ENCODE results near the gene SUSD3.

Gene SUSD3

DNA sequence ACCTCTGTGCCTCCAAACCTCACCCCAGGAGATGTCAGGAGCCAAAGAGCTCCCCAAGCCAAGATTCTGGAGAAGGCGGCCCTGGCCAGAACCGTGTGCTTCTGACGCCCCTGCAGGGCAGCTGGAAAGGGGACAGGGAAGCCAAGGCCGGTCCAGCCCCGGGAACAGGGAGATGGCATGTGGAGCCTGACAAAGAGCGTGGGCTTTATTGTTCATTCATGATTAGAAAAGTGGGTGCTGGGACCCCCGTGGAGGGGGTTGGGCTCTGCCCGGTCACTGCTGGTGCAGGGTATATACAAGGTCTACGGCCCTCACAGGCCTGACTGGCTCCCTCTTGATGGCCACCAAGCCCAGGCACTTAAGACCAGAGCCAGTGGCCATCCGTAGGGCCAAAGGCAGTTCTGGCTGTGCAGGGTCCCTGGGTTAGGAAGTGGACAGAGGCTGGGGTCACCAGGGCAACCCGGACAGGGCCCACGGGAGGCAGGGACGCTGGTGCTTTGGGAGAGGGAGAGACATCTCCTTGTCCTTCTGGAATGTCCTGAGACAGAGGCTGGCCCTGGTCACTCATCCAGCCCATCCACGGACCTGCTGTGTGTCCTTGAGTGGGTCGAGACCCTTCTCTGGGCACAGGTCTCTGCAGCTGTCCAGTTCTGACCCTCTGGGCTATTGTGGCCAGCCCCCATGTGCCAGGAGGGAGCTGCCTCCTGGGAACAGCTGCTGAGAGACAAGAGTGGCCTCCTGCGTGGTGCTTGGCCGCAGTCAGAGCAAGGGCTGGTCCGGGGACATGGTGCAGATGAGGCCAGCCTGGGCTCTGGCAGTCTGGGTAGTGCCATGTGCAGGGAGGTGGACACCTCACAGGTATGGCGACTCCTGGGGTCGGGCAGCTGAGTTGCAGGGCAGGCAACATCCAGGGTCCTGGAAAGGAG is 63.1 kb downstream of the SUSD3 start:
- DNase-seq (ENCODE audit: low read depth in 1 of 2, low spot score in 1 of 2) = no peak

DNA sequence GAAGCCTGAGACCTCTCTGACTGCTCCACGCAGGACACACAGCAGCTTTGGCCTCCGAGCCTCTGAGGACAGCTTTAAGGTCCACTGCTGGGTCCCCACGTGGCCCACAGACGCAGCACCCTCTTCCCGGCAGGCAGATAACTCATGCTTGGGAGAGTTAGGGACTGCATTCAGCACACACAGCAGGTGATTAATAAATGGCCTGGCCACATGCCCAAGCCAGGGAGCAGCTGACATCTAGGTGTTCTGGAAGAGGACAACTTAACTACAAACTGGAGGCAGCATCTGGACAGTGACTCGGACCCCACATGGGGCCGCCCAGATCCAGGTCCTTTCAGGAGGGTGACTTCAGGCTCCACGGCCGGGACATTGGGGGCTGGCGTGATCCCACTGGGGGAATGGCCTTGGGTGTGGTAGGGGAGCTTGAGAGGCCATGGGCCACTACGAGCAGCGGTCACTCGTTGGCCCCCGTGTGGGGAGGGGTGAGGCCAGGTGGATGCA is 64.3 kb downstream of the SUSD3 start:
- DNase-seq (ENCODE audit: low read depth in 1 of 2, low spot score in 1 of 2) = no peak

DNA sequence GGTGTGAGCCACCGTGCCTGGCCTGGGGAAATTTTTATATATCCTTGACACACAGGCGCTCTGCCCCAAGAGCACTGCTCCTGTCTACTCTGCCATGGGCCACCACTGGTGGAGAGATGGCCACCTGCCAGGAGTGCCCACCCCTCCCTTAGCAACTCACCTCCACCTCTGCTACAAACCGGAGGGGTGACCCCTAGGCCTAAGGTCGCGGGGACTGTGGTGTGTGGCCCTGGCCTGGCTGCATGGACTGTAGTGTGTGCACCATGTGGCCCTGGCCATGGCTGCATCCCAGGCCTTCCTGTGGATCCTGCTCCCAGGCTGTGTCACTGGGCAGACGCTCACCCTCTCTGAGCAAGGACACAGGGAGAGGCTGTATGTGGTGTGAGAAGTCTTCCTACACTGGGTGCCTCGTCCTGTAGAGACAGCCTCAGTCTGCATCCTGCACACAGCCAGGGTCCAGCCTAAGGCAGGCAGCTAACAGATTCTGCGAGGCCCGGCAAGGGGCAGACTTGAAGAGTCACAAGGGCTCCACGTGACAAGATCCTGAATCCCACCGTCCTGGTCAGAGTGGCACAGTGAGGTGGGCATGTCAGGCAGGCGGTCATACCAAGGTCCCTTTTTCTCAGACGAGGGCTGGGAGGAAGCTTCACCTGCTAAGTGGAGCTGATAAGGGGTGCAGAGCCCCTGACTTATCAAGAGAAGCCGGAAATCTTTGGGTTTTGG is 65.2 kb downstream of the SUSD3 start:
- DNase-seq (ENCODE audit: low read depth in 1 of 2, low spot score in 1 of 2) = no peak

DNA sequence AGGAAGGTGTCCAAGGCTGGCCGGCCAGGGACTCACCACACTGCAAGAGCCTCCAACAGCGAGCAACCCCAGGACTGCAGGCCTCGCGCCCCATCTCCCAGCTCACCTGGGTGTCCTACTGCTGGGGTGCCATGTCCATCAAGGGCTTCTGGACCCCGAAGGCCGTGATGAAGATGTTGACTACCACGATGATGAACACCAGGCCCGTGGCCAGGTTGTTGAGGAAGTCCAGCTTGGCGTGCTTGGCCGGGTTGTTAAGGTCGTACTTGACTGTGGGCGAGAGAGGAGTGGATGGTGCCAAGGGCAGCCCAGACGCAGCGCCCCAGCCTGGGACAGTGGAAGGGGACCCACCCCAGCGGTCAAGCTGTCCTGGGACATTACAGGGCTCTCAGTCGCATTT is 66.3 kb downstream of the SUSD3 start:
- no peak for DNase-seq (ENCODE audit: low read depth in 1 of 2, low spot score in 1 of 2)

DNA sequence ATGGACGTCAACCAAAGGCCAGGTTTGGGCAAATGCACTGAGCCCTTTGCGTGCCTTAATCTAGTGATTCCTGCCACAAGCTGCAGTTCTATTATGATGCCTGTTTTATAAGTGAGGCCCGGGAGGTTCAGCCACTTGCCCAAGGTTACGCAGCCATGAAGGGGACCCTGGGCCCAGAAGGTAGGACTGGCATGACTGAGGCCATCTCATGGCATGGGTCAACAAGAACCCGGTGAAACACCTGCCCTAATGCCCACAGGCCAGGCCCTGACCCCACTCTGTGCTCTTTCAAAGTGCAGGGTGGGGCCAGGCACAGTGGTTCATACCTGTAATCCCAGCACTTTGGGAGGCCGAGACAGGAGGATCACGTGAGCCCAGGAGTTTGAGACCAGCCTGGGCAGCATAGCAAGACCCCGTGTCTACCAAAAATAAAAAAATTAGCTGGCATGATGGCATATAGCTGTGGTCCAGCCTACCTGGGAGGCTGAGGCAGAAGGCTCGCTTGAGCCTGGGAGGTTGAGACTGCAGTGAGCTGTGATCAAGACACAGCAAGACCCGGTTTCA is 66.9 kb downstream of the SUSD3 start:
- DNase-seq (ENCODE audit: low read depth in 1 of 2, low spot score in 1 of 2) = no peak

DNA sequence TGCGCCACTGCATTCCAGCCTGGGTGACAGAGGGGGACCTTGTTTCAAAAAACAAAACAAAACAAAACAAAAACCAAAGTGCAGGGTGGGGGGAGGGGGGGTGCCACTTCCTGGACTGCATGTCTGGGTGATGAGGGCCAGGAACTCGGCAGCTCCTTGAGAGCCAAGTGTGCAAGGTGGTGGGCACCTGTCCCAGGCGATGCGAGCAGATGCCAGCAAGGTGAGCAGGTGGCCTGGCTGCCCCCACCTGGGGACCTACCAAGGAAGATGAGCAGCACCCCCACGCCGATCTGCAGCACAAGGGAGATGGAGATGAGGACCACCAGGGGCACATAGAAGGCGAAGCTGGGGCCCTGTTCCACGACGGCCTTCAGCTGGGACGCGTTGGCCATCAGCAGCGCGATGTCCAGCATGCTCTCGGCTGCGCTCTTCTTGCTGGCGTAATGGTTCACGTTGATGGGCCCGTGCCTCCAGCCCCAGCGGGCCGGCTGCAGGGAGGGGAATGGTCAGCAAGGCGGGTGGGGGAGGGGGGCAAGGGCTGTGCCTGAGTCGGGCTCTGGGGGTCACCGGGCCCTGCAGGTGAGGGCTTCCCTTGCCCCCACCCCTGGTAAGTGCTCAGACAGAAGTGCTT is 67.8 kb downstream of the SUSD3 start:
- no peak for DNase-seq (ENCODE audit: low read depth in 1 of 2, low spot score in 1 of 2)

DNA sequence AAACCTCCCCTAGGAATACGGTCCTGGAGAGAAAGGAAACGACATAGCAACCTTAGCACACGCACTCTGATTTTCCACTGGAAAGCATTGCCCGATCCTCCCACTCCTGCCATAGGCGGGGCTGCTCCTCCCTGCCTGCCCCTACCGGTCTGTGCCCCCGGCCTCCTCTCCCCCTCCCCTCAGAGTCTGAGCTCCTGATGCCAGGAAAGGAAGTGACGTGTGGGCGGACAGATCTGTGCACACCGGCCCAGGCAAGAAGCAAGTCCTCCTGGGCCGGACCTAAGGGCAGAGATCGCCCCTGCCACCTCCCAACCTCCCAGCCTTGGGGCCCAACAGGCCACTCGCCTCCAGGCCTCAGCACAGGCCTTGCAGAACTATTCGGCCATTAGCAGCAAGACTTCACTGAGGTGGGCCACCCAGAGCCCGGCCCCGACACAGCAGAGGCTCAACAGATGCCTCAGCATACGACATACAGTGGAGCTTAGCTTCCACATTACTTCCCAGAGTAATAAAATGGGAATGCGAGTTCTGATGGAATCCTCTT is 68.4 kb downstream of the SUSD3 start:
- DNase-seq (ENCODE audit: low read depth in 1 of 2, low spot score in 1 of 2) = no peak

DNA sequence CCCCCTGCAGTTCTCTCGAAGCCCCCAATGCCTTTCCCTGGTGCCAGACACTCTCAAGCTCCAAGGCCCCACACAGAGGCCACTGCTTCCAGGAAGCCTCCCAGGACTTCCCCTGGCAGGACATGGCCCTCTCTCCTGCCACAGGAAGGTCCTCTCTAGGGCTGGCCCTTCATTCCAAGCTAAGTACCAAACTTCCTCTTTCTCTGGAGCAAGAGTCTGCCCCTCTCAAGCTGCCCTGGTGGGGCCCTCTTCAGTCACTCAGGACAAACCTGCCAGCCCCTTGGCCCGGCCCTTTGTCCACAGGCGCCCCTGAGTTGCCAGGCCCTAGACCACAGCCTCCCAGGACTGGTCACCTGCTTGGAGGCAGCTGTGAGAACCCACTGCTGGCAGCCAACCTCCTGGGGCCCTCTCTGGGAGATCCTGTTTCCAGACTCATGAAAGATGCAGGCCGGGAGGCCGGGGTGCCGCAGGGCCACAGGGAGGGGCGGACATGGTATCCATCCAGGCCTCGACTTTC is 69.0 kb downstream of the SUSD3 start:
- no peak for DNase-seq (ENCODE audit: low read depth in 1 of 2, low spot score in 1 of 2)

DNA sequence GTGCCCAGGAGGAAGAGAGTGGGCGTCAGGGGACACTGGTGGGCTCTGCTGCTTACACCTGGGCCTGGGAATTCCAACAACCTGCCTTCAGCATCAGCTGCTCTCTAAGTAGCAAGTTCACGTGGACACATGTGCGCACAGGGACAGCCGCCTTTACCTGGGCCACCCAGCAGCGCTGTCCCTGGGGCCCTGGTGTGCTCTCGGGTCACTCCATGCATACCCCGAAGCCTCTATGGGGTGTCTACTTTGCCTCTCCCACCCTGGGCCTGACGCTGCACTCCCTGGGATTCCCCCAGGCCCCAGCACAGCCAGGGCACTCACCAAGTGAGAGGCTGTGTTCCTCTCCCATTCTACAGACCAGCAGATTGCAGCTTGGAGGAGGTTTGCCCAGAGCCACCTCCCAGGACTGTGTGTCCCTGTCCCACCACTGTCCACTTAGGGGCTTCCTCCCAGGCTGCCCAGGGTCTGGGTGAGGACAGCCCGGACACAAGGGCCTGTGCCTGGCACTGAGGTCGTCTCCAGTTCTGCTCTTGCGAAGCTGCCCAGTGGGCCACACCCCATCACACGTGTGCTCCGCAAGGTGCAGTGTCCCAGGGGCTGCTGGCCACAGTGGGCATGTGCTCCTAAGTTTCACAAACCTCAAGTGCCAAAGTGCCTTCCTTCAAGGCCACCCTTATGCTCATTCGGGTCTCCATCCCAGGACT is 69.7 kb downstream of the SUSD3 start:
- no peak for DNase-seq (ENCODE audit: low read depth in 1 of 2, low spot score in 1 of 2)

DNA sequence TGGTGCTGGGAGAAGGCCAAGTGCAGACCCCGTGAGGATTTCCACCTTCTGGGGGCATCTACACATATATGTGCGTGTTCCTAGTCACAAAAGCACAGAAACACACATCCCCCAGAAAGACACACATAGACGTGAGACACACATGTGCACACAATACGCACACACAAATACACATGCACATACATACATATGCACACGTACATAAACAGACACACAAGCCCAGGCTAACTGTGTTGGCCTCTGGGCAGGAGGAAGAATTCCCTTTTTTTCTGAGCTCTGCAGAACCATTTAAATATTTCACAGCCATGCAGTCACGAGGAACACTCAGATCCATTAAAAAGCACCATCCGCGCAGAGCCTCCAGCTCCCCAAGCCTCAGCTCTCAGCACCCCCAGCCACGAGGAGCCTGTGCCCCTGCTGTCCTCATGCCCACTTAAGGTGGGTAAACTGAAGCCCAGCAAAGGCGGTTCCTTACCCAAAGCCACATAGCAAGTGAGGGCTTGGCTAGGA is 70.3 kb downstream of the SUSD3 start:
- DNase-seq (ENCODE audit: low read depth in 1 of 2, low spot score in 1 of 2) = no peak

DNA sequence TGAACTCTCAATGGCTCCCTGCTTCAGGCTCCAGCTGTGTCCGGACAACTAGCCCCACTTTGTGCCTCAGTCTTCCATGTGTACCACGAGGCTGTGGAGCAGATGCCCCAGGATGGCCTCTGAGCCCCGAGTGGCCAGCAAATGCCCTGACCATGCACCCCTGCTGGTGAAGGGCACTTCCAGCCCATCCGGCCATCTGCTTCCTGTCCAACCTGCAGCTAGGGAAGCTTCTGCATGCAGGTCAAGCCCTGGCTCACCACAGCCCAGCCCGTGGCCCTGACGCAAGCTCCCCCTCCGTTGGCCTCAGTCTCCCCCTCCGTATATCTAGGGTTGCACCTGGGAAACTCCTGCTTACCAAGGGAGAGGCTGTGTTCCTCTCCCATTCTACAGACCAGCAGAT is 70.8 kb downstream of the SUSD3 start:
- DNase-seq (ENCODE audit: low read depth in 1 of 2, low spot score in 1 of 2) = no peak

DNA sequence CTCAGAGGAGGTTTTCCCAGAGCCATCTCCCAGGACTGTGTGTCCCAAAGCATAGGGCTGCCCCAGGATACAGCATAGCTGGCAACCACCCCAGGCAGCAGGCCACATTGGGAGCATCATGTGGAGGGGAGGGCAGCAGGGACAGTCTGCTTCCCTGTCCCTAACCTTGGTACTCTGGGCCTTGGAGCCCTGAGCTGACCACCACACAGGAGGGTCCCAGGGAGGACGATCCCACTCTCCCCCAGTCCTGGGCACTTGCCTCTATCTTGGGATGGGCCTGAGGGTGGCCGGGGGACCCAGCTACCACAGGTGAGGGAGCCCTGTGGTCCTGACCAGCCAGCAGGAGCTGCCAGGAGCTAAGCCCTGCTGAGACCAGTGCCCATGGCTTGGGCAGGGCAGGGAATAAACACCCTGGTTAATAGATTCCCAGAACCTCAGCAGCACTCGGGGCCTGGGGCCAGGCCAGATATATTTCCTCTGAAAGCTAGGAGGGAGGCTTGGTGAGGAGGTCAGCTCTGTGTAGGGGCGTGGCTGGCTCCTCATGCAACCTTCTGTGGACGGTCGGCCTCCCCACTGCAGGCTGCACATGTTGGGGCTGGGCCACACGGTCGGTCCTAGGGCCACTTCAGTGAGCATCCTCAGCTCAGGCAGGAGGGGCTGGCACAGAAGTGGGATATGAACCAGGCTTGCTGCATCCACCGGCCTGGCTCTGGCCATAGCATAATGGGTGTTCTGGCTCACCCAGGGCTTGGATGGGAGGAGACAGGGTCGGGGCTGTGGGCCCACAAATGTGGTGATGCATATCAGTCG is 71.4 kb downstream of the SUSD3 start:
- no peak for DNase-seq (ENCODE audit: low read depth in 1 of 2, low spot score in 1 of 2)

DNA sequence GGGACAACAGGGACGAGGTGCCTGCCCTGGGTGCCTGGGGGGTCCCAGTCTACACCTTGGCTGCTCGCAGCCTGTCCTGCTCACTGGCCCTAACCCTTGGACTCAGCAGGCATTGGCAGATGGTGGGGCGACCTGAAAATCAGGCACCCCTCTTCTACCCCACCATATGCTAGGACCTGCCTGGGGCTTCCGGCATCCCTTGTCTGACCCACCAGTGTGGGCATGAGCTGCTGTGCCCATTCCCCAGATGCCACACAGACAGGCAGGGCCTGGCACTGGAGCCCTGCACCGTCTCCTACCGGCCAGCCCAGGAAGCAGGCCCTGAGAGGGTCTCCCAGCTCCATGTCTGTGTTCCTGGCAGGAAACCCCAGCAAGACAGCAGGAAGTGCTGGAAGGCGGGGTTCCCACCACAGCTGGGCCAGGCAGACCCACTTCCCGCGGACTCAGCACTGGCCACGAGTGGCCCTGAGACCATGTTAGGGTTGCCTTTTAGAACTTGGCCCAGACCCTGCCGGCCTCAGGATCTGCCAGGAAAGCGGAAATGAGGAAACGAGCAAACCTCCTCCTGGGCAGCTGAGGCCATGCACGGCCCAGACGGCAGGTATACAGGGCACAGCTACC is 72.5 kb downstream of the SUSD3 start:
- no peak for DNase-seq (ENCODE audit: low read depth in 1 of 2, low spot score in 1 of 2)

DNA sequence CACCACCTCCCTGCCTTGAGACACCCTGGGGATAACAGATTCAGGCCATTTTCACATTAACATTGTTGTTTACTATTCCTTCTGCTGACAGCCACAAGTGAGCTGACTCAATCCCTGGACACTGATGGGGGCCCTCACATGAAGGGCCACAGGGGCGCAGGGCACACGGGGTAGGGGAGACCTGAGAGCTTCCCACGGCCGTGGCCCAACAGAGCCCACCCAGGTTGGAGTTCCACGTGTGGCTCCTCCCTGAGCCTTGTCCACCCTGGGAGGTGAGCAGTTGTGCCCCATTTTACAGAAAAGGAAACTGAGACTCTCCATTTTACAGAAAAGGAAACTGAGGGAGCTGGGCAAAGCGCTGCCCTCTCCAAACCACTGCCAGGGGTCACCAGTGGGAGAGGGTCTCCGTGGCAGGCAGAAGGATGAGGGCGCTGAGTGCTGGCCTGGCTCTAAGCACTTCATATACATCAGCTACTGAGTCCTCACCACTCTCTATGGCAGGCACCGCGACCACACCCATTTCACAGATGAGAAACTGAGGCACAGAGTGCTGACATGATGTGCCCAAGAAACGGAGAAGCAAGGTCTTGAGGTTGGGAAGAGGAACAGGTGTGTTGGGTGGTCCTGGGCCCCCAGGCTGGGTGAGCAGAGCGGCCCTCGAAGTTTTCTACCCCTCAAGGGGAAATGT is 73.2 kb downstream of the SUSD3 start:
- no peak for DNase-seq (ENCODE audit: low read depth in 1 of 2, low spot score in 1 of 2)

DNA sequence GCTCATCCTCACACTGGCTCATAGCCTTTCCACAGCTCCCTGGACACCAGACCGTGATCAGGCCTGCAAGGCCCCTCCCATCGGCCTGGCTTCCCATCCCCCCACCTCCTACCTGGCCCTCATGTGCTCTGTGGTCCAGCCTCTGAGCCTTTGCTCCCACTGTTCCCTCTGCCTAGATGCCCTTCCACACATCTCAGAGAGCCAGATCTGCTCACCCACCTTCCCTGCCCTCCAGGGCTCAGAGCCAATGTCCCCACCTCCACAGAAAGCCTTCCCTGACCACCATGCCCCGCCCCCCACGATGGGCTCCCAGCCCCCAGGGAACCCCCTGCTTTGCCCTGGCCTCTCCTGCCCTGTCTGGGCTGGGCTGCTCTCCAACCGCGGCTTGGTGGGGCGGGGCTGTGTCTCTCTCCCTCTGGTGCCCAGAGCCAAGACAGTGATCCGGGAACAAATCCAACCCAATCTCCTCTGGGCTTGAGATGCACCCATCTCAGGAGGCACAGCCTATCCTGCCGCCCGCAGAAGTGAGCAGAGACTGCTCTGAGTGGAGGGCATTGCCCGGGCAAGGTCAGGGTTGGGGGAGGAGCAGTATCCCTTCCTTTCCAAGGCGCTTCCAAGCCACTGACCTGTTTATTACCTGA is 73.9 kb downstream of the SUSD3 start:
- DNase-seq (ENCODE audit: low read depth in 1 of 2, low spot score in 1 of 2) = no peak

DNA sequence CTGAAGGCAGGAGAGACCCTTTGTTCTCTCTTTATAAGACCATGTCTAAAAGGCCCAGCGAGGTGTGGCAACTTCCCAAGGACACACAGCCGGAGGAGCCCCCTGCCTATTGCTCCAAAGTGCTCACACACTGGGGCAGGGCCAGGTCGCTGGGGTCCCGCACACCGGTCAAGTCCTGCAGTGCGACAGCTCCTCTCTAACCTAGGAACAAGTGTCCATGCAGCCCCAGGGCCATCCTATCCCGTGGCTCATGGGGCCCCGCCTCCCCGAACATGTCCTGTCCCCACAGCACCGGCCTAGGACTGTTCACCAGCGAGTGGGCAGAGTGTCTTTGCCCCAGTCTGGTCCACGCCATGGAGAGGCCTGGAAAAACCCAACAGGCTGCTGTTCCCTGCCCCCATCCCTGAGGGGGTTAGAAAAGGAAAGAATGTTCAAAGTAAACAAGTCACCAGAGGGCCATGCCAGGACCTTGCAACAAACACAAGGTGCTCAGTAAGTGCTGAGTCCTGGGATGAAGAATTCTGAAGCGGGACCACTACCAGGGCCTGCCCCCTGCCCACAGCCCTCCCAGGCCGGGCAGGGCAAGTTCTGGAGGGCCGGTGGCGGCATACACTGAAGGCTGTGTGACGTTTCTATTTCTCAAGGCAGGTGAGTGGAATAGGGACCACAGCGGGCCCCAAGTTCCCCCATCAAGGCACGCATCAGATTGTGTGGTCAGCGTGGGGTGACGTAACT is 74.6 kb downstream of the SUSD3 start:
- DNase-seq (ENCODE audit: low read depth in 1 of 2, low spot score in 1 of 2) = no peak

DNA sequence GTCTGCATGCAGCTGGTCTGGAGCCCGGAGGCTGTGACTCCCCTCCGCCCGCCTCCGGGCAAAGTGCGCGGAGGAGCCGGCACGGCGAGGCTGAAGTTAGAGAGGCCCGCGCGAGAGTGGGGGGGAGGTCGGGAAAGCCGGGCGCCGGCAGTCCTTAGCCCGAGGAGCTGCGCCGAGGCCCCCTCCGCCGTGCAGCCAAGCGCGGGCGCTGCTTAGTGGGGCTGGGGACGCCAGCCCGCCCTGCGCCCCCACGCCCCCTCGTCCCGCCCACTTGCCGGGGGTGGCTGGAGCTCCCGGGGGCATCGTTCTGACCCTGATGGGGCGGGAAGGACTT is 75.1 kb downstream of the SUSD3 start:
- DNase-seq (ENCODE audit: low read depth in 1 of 2, low spot score in 1 of 2) = no peak

Data from activated CD4-positive, alpha-beta T cell treated with anti-CD3 and anti-CD28 coated beads, Interleukin-2, amount 50 U/mL, for 24 hours (primary cell).